Measurements from ENCODE around the gene NQO2. TPM values are rescaled to one million over a fixed set of nuclear protein-coding genes. Genes with fewer than 3 reads are reported as not detected.

The NQO2 gene
- total RNA-seq: 11.8 TPM

GRCh38 chr6:2999618-3000557 is at the start of gene NQO2:
TSS of gene NQO2 (plus strand) at chr6:2999894. CDS start at chr6:3006553, 6,659 bp downstream.
- DNase-seq (ENCODE audit: extremely low spot score in 2 of 2): no peak
- Histone ChIP-seq H3K36me3 (peaks cover 0 to 8% of the 10 kb centered on the region in 2 donors), H3K4me1 (peaks cover 20% of the 10 kb centered on the region), H3K27ac (peak within 1 kb of the TSS; percentile 90), H3K9me3 (no peaks in the 10 kb centered on the region), H3K27me3 (no peaks in the 10 kb centered on the region), H3K4me3 (peak within 1 kb of the TSS; percentile 88 to 95)
- TF ChIP-seq POLR2AphosphoS5 (IDR thresholded peaks at IDR 0.05; ENCODE audit: insufficient read depth in 1 of 2, low read depth in 1 of 2) (peak in 1 of 2 donors; percentile 97), POLR2A (IDR thresholded peaks at IDR 0.05) (peak; percentile 40 to 94)
- TF ChIP-seq, protein P1, sequence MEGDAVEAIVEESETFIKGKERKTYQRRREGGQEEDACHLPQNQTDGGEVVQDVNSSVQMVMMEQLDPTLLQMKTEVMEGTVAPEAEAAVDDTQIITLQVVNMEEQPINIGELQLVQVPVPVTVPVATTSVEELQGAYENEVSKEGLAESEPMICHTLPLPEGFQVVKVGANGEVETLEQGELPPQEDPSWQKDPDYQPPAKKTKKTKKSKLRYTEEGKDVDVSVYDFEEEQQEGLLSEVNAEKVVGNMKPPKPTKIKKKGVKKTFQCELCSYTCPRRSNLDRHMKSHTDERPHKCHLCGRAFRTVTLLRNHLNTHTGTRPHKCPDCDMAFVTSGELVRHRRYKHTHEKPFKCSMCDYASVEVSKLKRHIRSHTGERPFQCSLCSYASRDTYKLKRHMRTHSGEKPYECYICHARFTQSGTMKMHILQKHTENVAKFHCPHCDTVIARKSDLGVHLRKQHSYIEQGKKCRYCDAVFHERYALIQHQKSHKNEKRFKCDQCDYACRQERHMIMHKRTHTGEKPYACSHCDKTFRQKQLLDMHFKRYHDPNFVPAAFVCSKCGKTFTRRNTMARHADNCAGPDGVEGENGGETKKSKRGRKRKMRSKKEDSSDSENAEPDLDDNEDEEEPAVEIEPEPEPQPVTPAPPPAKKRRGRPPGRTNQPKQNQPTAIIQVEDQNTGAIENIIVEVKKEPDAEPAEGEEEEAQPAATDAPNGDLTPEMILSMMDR (IDR thresholded peaks at IDR 0.05): no peak
- intact Hi-C loops (cut with DNase I): loop anchor here (5.0 kb wide), 1 partner anchor 57 kb away; no protein-coding TSS in a partner anchor

DNA sequence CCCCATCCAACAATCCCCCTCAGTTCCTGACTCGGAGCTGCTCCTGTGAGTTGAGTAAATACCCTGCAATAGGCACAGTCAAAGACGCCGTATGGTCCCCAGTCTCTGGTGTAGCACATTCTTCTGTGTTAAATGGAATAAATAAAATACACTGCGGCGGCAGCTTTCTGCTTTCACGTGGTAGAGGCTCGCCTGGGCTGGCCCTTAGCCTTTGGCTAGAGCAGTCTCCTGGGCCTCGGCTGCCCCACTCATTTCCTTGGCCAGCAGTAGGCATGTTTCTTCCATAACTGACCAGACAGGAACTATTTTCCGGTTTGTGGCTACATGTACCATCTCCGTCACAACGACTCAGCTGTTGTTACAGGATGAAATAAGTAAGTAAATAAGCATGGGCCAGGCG is 49.0 kb upstream of the NQO2 start:
- Histone ChIP-seq H3K27ac (no peak overlapping the region), H3K4me1 (peaks cover 8% of the 10 kb centered on the region), H3K36me3 (peaks cover 0 to 18% of the 10 kb centered on the region in 2 donors), H3K27me3 (no peaks in the 10 kb centered on the region), H3K4me3 (no peak overlapping the region), H3K9me3 (no peaks in the 10 kb centered on the region)
- TF ChIP-seq POLR2AphosphoS5 (IDR thresholded peaks at IDR 0.05; ENCODE audit: insufficient read depth in 1 of 2, low read depth in 1 of 2) (no peak), POLR2A (IDR thresholded peaks at IDR 0.05) (no peak)
- TF ChIP-seq, protein P1 (IDR thresholded peaks at IDR 0.05): no peak
- intact Hi-C loops (cut with DNase I): loop anchor here (5.0 kb wide), 1 partner anchor 37 kb away; no protein-coding TSS in a partner anchor
- DNase-seq (ENCODE audit: extremely low spot score in 2 of 2): no peak

GRCh38 chr6:2951728-2952127 is 48.0 kb upstream of the NQO2 start:
- Histone ChIP-seq H3K27ac (peak overlapping the region; percentile 59), H3K9me3 (no peaks in the 10 kb centered on the region), H3K4me3 (no peak overlapping the region), H3K27me3 (no peaks in the 10 kb centered on the region), H3K36me3 (peaks cover 0 to 18% of the 10 kb centered on the region in 2 donors), H3K4me1 (peaks cover 10% of the 10 kb centered on the region)
- intact Hi-C loops (cut with DNase I): loop anchor here (5.0 kb wide), 1 partner anchor 36 kb away; no protein-coding TSS in a partner anchor
- TF ChIP-seq, protein P1 (IDR thresholded peaks at IDR 0.05): no peak
- TF ChIP-seq POLR2A (IDR thresholded peaks at IDR 0.05): no peak
- TF ChIP-seq POLR2AphosphoS5 (IDR thresholded peaks at IDR 0.05; ENCODE audit: insufficient read depth in 1 of 2, low read depth in 1 of 2): no peak
- no peak for DNase-seq (ENCODE audit: extremely low spot score in 2 of 2)

GRCh38 chr6:2952557-2953095 is 47.1 kb upstream of the NQO2 start:
- DNase-seq (ENCODE audit: extremely low spot score in 2 of 2): no peak
- intact Hi-C loops (cut with DNase I): loop anchor here (5.0 kb wide), 1 partner anchor 35 kb away; no protein-coding TSS in a partner anchor
- Histone ChIP-seq H3K9me3 (no peaks in the 10 kb centered on the region), H3K27me3 (no peaks in the 10 kb centered on the region), H3K36me3 (peaks cover 0 to 15% of the 10 kb centered on the region in 2 donors), H3K4me1 (peaks cover 19% of the 10 kb centered on the region), H3K27ac (peak overlapping the region; percentile 59), H3K4me3 (peak overlapping the region in 1 of 2 donors; percentile 5)
- TF ChIP-seq POLR2AphosphoS5 (IDR thresholded peaks at IDR 0.05; ENCODE audit: insufficient read depth in 1 of 2, low read depth in 1 of 2) (peak; percentile 68 to 75), POLR2A (IDR thresholded peaks at IDR 0.05) (no peak)
- TF ChIP-seq, protein P1 (IDR thresholded peaks at IDR 0.05): peak; percentile 93 to 96 (median 94)
